ENCODE results near the gene DCAF5.

Gene DCAF5

GRCh38 chr14:69091006-69091405, 61.9 kb downstream of the DCAF5 start:
- Histone ChIP-seq H2BK5ac (ENCODE audit: low read length) (no peak overlapping the region), H3K4me3 (ENCODE audit: low read length in 2 of 2) (no peak overlapping the region), H2AK5ac (ENCODE audit: low read depth, low read length) (no peak overlapping the region), H3K4me1 (ENCODE audit: control insufficient read depth in 2 of 2, insufficient read depth in 1 of 2, low read depth in 1 of 2, low read length in 2 of 2) (peaks cover 11 to 13% of the 10 kb centered on the region in 2 donors), H2BK12ac (ENCODE audit: low read length) (no peak overlapping the region), H3K23ac (ENCODE audit: low read depth, low read length, poor library complexity) (no peak overlapping the region), H3K27ac (replicated peaks; ENCODE audit: low read length) (no peak overlapping the region), H4K91ac (ENCODE audit: low read depth, low read length, poor library complexity) (no peak overlapping the region), H3K36me3 (replicated peaks in 1 of 2; ENCODE audit: control insufficient read depth in 2 of 2, insufficient read depth in 2 of 2, low read length in 2 of 2) (peaks cover 7 to 63% of the 10 kb centered on the region in 2 donors), H2BK120ac (ENCODE audit: low read depth, low read length) (no peak overlapping the region), H3K9me3 (replicated peaks in 1 of 2; ENCODE audit: control insufficient read depth in 2 of 2, insufficient read depth in 1 of 2, low read depth in 1 of 2, low read length in 2 of 2) (no peaks in the 10 kb centered on the region), H3K4me2 (ENCODE audit: insufficient read depth, low read length, poor library complexity, severe bottlenecking) (no peak overlapping the region), H3K18ac (ENCODE audit: low read length) (no peak overlapping the region), H2AFZ (ENCODE audit: low read length) (no peak overlapping the region), H3K14ac (ENCODE audit: low read length) (no peak overlapping the region), H3K9ac (ENCODE audit: low read depth, low read length, poor library complexity) (no peak overlapping the region), H4K8ac (ENCODE audit: low read depth, low read length) (no peak overlapping the region), H3K27me3 (ENCODE audit: control insufficient read depth in 3 of 3, insufficient read depth in 3 of 3, low read depth in 1 of 3, low read length in 3 of 3) (no peaks in the 10 kb centered on the region), H3K4ac (ENCODE audit: low read length) (no peak overlapping the region), H2BK15ac (ENCODE audit: low read length) (no peak overlapping the region), H3K79me1 (ENCODE audit: low read depth, low read length) (no peaks in the 10 kb centered on the region)
- DNase-seq (ENCODE audit: low spot score): no peak

GRCh38 chr14:69090187-69090789, 62.6 kb downstream of the DCAF5 start:
- Histone ChIP-seq H2BK15ac (ENCODE audit: low read length) (no peak overlapping the region), H4K8ac (ENCODE audit: low read depth, low read length) (no peak overlapping the region), H3K4me1 (ENCODE audit: control insufficient read depth in 2 of 2, insufficient read depth in 1 of 2, low read depth in 1 of 2, low read length in 2 of 2) (peaks cover 11 to 13% of the 10 kb centered on the region in 2 donors), H3K4me2 (ENCODE audit: insufficient read depth, low read length, poor library complexity, severe bottlenecking) (no peak overlapping the region), H3K36me3 (replicated peaks in 1 of 2; ENCODE audit: control insufficient read depth in 2 of 2, insufficient read depth in 2 of 2, low read length in 2 of 2) (peaks cover 7 to 69% of the 10 kb centered on the region in 2 donors), H4K91ac (ENCODE audit: low read depth, low read length, poor library complexity) (no peak overlapping the region), H2AK5ac (ENCODE audit: low read depth, low read length) (no peak overlapping the region), H3K27ac (replicated peaks; ENCODE audit: low read length) (no peak overlapping the region), H3K27me3 (ENCODE audit: control insufficient read depth in 3 of 3, insufficient read depth in 3 of 3, low read depth in 1 of 3, low read length in 3 of 3) (no peaks in the 10 kb centered on the region), H2BK120ac (ENCODE audit: low read depth, low read length) (no peak overlapping the region), H2AFZ (ENCODE audit: low read length) (no peak overlapping the region), H3K18ac (ENCODE audit: low read length) (no peak overlapping the region), H2BK5ac (ENCODE audit: low read length) (no peak overlapping the region), H3K4ac (ENCODE audit: low read length) (no peak overlapping the region), H3K14ac (ENCODE audit: low read length) (no peak overlapping the region), H2BK12ac (ENCODE audit: low read length) (no peak overlapping the region), H3K4me3 (ENCODE audit: low read length in 2 of 2) (no peak overlapping the region), H3K79me1 (ENCODE audit: low read depth, low read length) (no peaks in the 10 kb centered on the region), H3K23ac (ENCODE audit: low read depth, low read length, poor library complexity) (no peak overlapping the region), H3K9me3 (replicated peaks in 1 of 2; ENCODE audit: control insufficient read depth in 2 of 2, insufficient read depth in 1 of 2, low read depth in 1 of 2, low read length in 2 of 2) (no peaks in the 10 kb centered on the region), H3K9ac (ENCODE audit: low read depth, low read length, poor library complexity) (no peak overlapping the region)
- no peak for DNase-seq (ENCODE audit: low spot score)
- WGBS, 2 donors (ENCODE audit: extremely low coverage in 2 of 2, insufficient read length in 2 of 2, insufficient replicate concordance in 1 of 2): no CpG with 5 or more reads among the region's 4 CpGs

- Histone ChIP-seq H3K4me1 (ENCODE audit: control insufficient read depth in 2 of 2, insufficient read depth in 1 of 2, low read depth in 1 of 2, low read length in 2 of 2) (peaks cover 7 to 10% of the 10 kb centered on the region in 2 donors), H3K9ac (ENCODE audit: low read depth, low read length, poor library complexity) (no peak overlapping the region), H2BK15ac (ENCODE audit: low read length) (no peak overlapping the region), H3K18ac (ENCODE audit: low read length) (no peak overlapping the region), H3K27ac (replicated peaks; ENCODE audit: low read length) (no peak overlapping the region), H3K9me3 (replicated peaks in 1 of 2; ENCODE audit: control insufficient read depth in 2 of 2, insufficient read depth in 1 of 2, low read depth in 1 of 2, low read length in 2 of 2) (no peaks in the 10 kb centered on the region), H2AFZ (ENCODE audit: low read length) (no peak overlapping the region), H2BK5ac (ENCODE audit: low read length) (no peak overlapping the region), H3K4me2 (ENCODE audit: insufficient read depth, low read length, poor library complexity, severe bottlenecking) (no peak overlapping the region), H3K36me3 (replicated peaks in 1 of 2; ENCODE audit: control insufficient read depth in 2 of 2, insufficient read depth in 2 of 2, low read length in 2 of 2) (peaks cover 10 to 82% of the 10 kb centered on the region in 2 donors), H4K91ac (ENCODE audit: low read depth, low read length, poor library complexity) (no peak overlapping the region), H3K4ac (ENCODE audit: low read length) (no peak overlapping the region), H3K14ac (ENCODE audit: low read length) (no peak overlapping the region), H3K79me1 (ENCODE audit: low read depth, low read length) (no peaks in the 10 kb centered on the region), H2AK5ac (ENCODE audit: low read depth, low read length) (no peak overlapping the region), H2BK12ac (ENCODE audit: low read length) (no peak overlapping the region), H3K27me3 (ENCODE audit: control insufficient read depth in 3 of 3, insufficient read depth in 3 of 3, low read depth in 1 of 3, low read length in 3 of 3) (no peaks in the 10 kb centered on the region), H3K4me3 (ENCODE audit: low read length in 2 of 2) (no peak overlapping the region), H2BK120ac (ENCODE audit: low read depth, low read length) (no peak overlapping the region), H4K8ac (ENCODE audit: low read depth, low read length) (no peak overlapping the region), H3K23ac (ENCODE audit: low read depth, low read length, poor library complexity) (no peak overlapping the region)
- no CpG with 5 or more reads among the region's 1 CpG for WGBS, 2 donors (ENCODE audit: extremely low coverage in 2 of 2, insufficient read length in 2 of 2, insufficient replicate concordance in 1 of 2)
- no peak for DNase-seq (ENCODE audit: low spot score)
These were observed 63.9 kb downstream of the DCAF5 start for GRCh38 chr14:69089046-69089445.

GRCh38 chr14:69088586-69088985, 64.3 kb downstream of the DCAF5 start:
- no peaks in the 10 kb centered on the region for H3K27me3 ChIP-seq (ENCODE audit: control insufficient read depth in 3 of 3, insufficient read depth in 3 of 3, low read depth in 1 of 3, low read length in 3 of 3)

More at GRCh38 chr14:69088586-69088985, 64.3 kb downstream of the DCAF5 start:
- Histone ChIP-seq H3K14ac (ENCODE audit: low read length) (no peak overlapping the region), H3K18ac (ENCODE audit: low read length) (no peak overlapping the region), H3K4ac (ENCODE audit: low read length) (no peak overlapping the region), H3K9ac (ENCODE audit: low read depth, low read length, poor library complexity) (no peak overlapping the region), H4K91ac (ENCODE audit: low read depth, low read length, poor library complexity) (no peak overlapping the region), H2BK15ac (ENCODE audit: low read length) (no peak overlapping the region), H3K4me1 (ENCODE audit: control insufficient read depth in 2 of 2, insufficient read depth in 1 of 2, low read depth in 1 of 2, low read length in 2 of 2) (peaks cover 2 to 5% of the 10 kb centered on the region in 2 donors), H2AK5ac (ENCODE audit: low read depth, low read length) (no peak overlapping the region), H2BK5ac (ENCODE audit: low read length) (no peak overlapping the region), H3K4me2 (ENCODE audit: insufficient read depth, low read length, poor library complexity, severe bottlenecking) (no peak overlapping the region), H3K4me3 (ENCODE audit: low read length in 2 of 2) (no peak overlapping the region), H2AFZ (ENCODE audit: low read length) (no peak overlapping the region), H2BK12ac (ENCODE audit: low read length) (no peak overlapping the region), H3K27ac (replicated peaks; ENCODE audit: low read length) (no peak overlapping the region), H2BK120ac (ENCODE audit: low read depth, low read length) (no peak overlapping the region), H3K23ac (ENCODE audit: low read depth, low read length, poor library complexity) (no peak overlapping the region), H3K79me1 (ENCODE audit: low read depth, low read length) (no peaks in the 10 kb centered on the region), H4K8ac (ENCODE audit: low read depth, low read length) (no peak overlapping the region), H3K36me3 (replicated peaks in 1 of 2; ENCODE audit: control insufficient read depth in 2 of 2, insufficient read depth in 2 of 2, low read length in 2 of 2) (peaks cover 12 to 86% of the 10 kb centered on the region in 2 donors), H3K9me3 (replicated peaks in 1 of 2; ENCODE audit: control insufficient read depth in 2 of 2, insufficient read depth in 1 of 2, low read depth in 1 of 2, low read length in 2 of 2) (no peaks in the 10 kb centered on the region)
- DNase-seq (ENCODE audit: low spot score): no peak
- no CpG with 5 or more reads among the region's 1 CpG for WGBS, 2 donors (ENCODE audit: extremely low coverage in 2 of 2, insufficient read length in 2 of 2, insufficient replicate concordance in 1 of 2)

Measured in neuronal stem cell (in vitro differentiated cells).